ENCODE results near the gene VAMP5. TPM values are rescaled to one million over a fixed set of nuclear protein-coding genes. Genes with fewer than 3 reads are reported as not detected.

The VAMP5 gene
- total RNA-seq, 8 experiments from 2014 or later, result 0.27 to 50.2 (median 4.1) TPM; not detected in 1

GRCh38 chr2:85578243-85579180 lies 5.7 kb upstream of the VAMP5 start:
- H3K4me3 ChIP-seq, result no peak overlapping the region

GRCh38 chr2:85579266-85579935 lies 4.8 kb upstream of the VAMP5 start:
- Histone ChIP-seq H3K4me3 (no peak overlapping the region), H3K27ac (no peak overlapping the region), H3K4me1 (replicated peaks in 1 of 2) (peaks cover 0 to 17% of the 10 kb centered on the region in 2 donors)
- peak in 5 of 8 experiments; percentile 19 to 69 (median 32) for ATAC-seq (replicated peaks in 6 of 8)
- 25 to 100% (median 50%) methylated on average over 1 to 6 of the region's 6 CpGs; no CpG with 5 or more reads in 3 of the 10 experiments for WGBS, 10 experiments
- in situ Hi-C loops (cut with MboI; ENCODE audit: low pct_unique_long_range_greater_than_20kb in 2 of 9, low sequenced_read_pairs in 9 of 9, unreplicated experiment in 9 of 9), result no loop called here

More at GRCh38 chr2:85578243-85579180, 5.7 kb upstream of the VAMP5 start:
- in situ Hi-C loops (cut with MboI; ENCODE audit: low pct_unique_long_range_greater_than_20kb in 2 of 9, low sequenced_read_pairs in 9 of 9, unreplicated experiment in 9 of 9), result no loop called here
- Histone ChIP-seq H3K4me1 (replicated peaks in 1 of 2) (peaks cover 0 to 17% of the 10 kb centered on the region in 2 donors), H3K27ac (no peak overlapping the region)
- 43 to 89% (median 61%) methylated on average over 1 to 10 of the region's 19 CpGs for WGBS, 10 experiments
- ATAC-seq (replicated peaks in 6 of 8), result peak in 2 of 8 experiments; percentile 33 to 77

GRCh38 chr2:85580206-85580605 lies 4.0 kb upstream of the VAMP5 start:
- Histone ChIP-seq H3K27ac (no peak overlapping the region), H3K4me3 (no peak overlapping the region), H3K4me1 (replicated peaks in 1 of 2) (peaks cover 4 to 24% of the 10 kb centered on the region in 2 donors)
- whole genome bisulfite sequencing, 10 experiments, result 30 to 93% (median 80%) methylated on average over 1 to 3 of the region's 3 CpGs; no CpG with 5 or more reads in 6 of the 10 experiments
- no peak for ATAC-seq (replicated peaks in 6 of 8)
- in situ Hi-C loops (cut with MboI; ENCODE audit: low pct_unique_long_range_greater_than_20kb in 2 of 9, low sequenced_read_pairs in 9 of 9, unreplicated experiment in 9 of 9), result no loop called here

GRCh38 chr2:85582492-85582891 lies 1.7 kb upstream of the VAMP5 start:
- Histone ChIP-seq H3K27ac (no peak overlapping the region), H3K4me1 (replicated peaks in 1 of 2) (peaks cover 12 to 28% of the 10 kb centered on the region in 2 donors), H3K4me3 (no peak overlapping the region)
- in situ Hi-C loops (cut with MboI; ENCODE audit: low pct_unique_long_range_greater_than_20kb in 2 of 9, low sequenced_read_pairs in 9 of 9, unreplicated experiment in 9 of 9), result no loop called here
- no peak for ATAC-seq (replicated peaks in 6 of 8)
- WGBS, 10 experiments, result 33 to 86% (median 70%) methylated on average over 1 of the region's 1 CpG; no CpG with 5 or more reads in 4 of the 10 experiments

GRCh38 chr2:85583667-85584353 lies 421 bp upstream of the VAMP5 start:
- peak overlapping the region in 2 of 5 donors; percentile 18 for H3K4me3 ChIP-seq
- in situ Hi-C loops (cut with MboI; ENCODE audit: low pct_unique_long_range_greater_than_20kb in 2 of 9, low sequenced_read_pairs in 9 of 9, unreplicated experiment in 9 of 9), result no loop called here
- peak in 1 of 8 experiments; percentile 5 for ATAC-seq (replicated peaks in 6 of 8)
- WGBS, 10 experiments, result 35 to 100% (median 69%) methylated on average over 1 to 8 of the region's 16 CpGs; no CpG with 5 or more reads in 2 of the 10 experiments
- H3K27ac ChIP-seq, result no peak overlapping the region
- H3K4me1 ChIP-seq (replicated peaks in 1 of 2), result peaks cover 12 to 20% of the 10 kb centered on the region in 2 donors

GRCh38 chr2:85584857-85585780 lies 888 bp downstream of the VAMP5 start:
- in situ Hi-C loops (cut with MboI; ENCODE audit: low pct_unique_long_range_greater_than_20kb in 2 of 9, low sequenced_read_pairs in 9 of 9, unreplicated experiment in 9 of 9), result no loop called here
- peak overlapping the region in 1 of 2 donors; percentile 26 for H3K27ac ChIP-seq
- ATAC-seq (replicated peaks in 6 of 8), result peak; percentile 16 to 84 (median 74)
- no peak overlapping the region for H3K4me3 ChIP-seq
- peaks cover 10 to 12% of the 10 kb centered on the region in 2 donors for H3K4me1 ChIP-seq (replicated peaks in 1 of 2)
- 0 to 100% (median 79%) methylated on average over 1 to 6 of the region's 9 CpGs; no CpG with 5 or more reads in 4 of the 10 experiments for WGBS, 10 experiments

GRCh38 chr2:85585781-85586105 lies 1.5 kb downstream of the VAMP5 start:
- Histone ChIP-seq H3K27ac (peak overlapping the region in 1 of 2 donors; percentile 26), H3K4me3 (no peak overlapping the region), H3K4me1 (replicated peaks in 1 of 2) (peaks cover 10 to 12% of the 10 kb centered on the region in 2 donors)
- peak; percentile 4 to 52 (median 30) for ATAC-seq (replicated peaks in 6 of 8)
- in situ Hi-C loops (cut with MboI; ENCODE audit: low pct_unique_long_range_greater_than_20kb in 2 of 9, low sequenced_read_pairs in 9 of 9, unreplicated experiment in 9 of 9), result no loop called here
- 11 to 100% (median 85%) methylated on average over 1 of the region's 1 CpG; no CpG with 5 or more reads in 4 of the 10 experiments for WGBS, 10 experiments

GRCh38 chr2:85588236-85588635 lies 4.0 kb downstream of the VAMP5 start:
- Histone ChIP-seq H3K4me3 (no peak overlapping the region), H3K27ac (no peak overlapping the region), H3K4me1 (replicated peaks in 1 of 2) (peaks cover 10 to 12% of the 10 kb centered on the region in 2 donors)
- ATAC-seq (replicated peaks in 6 of 8), result no peak
- in situ Hi-C loops (cut with MboI; ENCODE audit: low pct_unique_long_range_greater_than_20kb in 2 of 9, low sequenced_read_pairs in 9 of 9, unreplicated experiment in 9 of 9), result no loop called here
- 14 to 100% (median 76%) methylated on average over 1 to 3 of the region's 4 CpGs; no CpG with 5 or more reads in 2 of the 10 experiments for WGBS, 10 experiments

- in situ Hi-C loops (cut with MboI; ENCODE audit: low pct_unique_long_range_greater_than_20kb in 2 of 9, low sequenced_read_pairs in 9 of 9, unreplicated experiment in 9 of 9), result no loop called here
- no peak overlapping the region for H3K27ac ChIP-seq
- no peak for ATAC-seq (replicated peaks in 6 of 8)
- WGBS, 10 experiments, result 68 to 100% (median 83%) methylated on average over 2 to 3 of the region's 4 CpGs; no CpG with 5 or more reads in 4 of the 10 experiments
- H3K4me1 ChIP-seq (replicated peaks in 1 of 2), result peaks cover 10 to 12% of the 10 kb centered on the region in 2 donors
- no peak overlapping the region for H3K4me3 ChIP-seq
These were observed 4.4 kb downstream of the VAMP5 start for GRCh38 chr2:85588645-85589044.

- ATAC-seq (replicated peaks in 6 of 8), result no peak
- WGBS, 10 experiments, result 52 to 100% (median 78%) methylated on average over 1 to 4 of the region's 4 CpGs; no CpG with 5 or more reads in 2 of the 10 experiments
- Histone ChIP-seq H3K27ac (no peak overlapping the region), H3K4me3 (no peak overlapping the region), H3K4me1 (replicated peaks in 1 of 2) (peaks cover 10 to 13% of the 10 kb centered on the region in 2 donors)
- in situ Hi-C loops (cut with MboI; ENCODE audit: low pct_unique_long_range_greater_than_20kb in 2 of 9, low sequenced_read_pairs in 9 of 9, unreplicated experiment in 9 of 9), result no loop called here
These were observed 5.0 kb downstream of the VAMP5 start for GRCh38 chr2:85589181-85589580.

- WGBS, 10 experiments, result 0 to 67% (median 53%) methylated on average over 2 to 7 of the region's 7 CpGs; no CpG with 5 or more reads in 1 of the 10 experiments
- H3K27ac ChIP-seq, result no peak overlapping the region
- in situ Hi-C loops (cut with MboI; ENCODE audit: low pct_unique_long_range_greater_than_20kb in 2 of 9, low sequenced_read_pairs in 9 of 9, unreplicated experiment in 9 of 9), result no loop called here
- H3K4me3 ChIP-seq, result no peak overlapping the region
- H3K4me1 ChIP-seq (replicated peaks in 1 of 2), result peaks cover 8 to 16% of the 10 kb centered on the region in 2 donors
- ATAC-seq (replicated peaks in 6 of 8), result peak in 3 of 8 experiments; percentile 8 to 36 (median 16)
These were observed 6.0 kb downstream of the VAMP5 start for GRCh38 chr2:85589982-85590791.

All from motor neuron (in vitro differentiated cells).